ENCODE measurements around the gene PIAS1.

The PIAS1 gene

GRCh38 chr15:68228143-68228970 is 174.2 kb downstream of the PIAS1 start (continued):
- TF ChIP-seq ZNF148 (tag by site-specific recombination; IDR thresholded peaks at IDR 0.05; ENCODE audit: borderline replicate concordance) (no peak), KLF8 (tag by site-specific recombination; IDR thresholded peaks at IDR 0.05) (no peak), REST (tag by site-specific recombination; IDR thresholded peaks at IDR 0.05) (no peak), ZNF664 (tag by site-specific recombination; IDR thresholded peaks at IDR 0.05) (no peak; the same call in 1 of the 2 replicates)
- TF ChIP-seq, protein P1, sequence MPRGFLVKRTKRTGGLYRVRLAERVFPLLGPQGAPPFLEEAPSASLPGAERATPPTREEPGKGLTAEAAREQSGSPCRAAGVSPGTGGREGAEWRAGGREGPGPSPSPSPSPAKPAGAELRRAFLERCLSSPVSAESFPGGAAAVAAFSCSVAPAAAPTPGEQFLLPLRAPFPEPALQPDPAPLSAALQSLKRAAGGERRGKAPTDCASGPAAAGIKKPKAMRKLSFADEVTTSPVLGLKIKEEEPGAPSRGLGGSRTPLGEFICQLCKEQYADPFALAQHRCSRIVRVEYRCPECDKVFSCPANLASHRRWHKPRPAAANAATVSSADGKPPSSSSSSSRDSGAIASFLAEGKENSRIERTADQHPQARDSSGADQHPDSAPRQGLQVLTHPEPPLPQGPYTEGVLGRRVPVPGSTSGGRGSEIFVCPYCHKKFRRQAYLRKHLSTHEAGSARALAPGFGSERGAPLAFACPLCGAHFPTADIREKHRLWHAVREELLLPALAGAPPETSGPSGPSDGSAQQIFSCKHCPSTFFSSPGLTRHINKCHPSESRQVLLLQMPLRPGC (tag by site-specific recombination; IDR thresholded peaks at IDR 0.05), result no peak

DNA sequence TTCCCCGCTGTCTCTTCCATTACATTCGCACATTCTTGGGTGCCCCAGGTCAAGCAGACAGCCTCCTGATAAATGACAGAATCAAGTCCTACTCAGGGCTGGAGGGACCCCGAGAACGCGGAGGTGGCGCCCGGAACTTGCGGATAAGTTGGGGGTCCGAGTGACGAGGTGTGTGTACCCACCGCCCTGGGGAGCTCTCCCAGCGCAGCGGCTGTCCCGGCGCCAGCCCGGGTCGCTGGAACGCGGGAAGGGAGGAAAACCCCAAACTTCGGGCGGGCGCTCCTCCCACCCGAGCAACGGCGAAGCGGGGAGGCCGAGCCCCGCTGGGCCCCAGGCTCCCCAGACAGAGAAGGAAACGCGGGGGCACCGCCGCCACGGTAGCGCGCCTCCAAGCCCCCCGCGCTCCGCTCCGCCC is 174.9 kb downstream of the PIAS1 start:
- ChIA-PET CTCF (interaction anchor here (0.5 to 2.1 kb wide), 4 partner anchors 24 to 1039 kb away, joined by 3 to 6 read pairs (median 4); no protein-coding TSS in a partner anchor), POLR2A (interaction anchor here (1.3 to 1.9 kb wide), 2 partner anchors 48 to 388 kb away, joined by 4 read pairs; partner anchors contain the start of gene FEM1B)
- Histone ChIP-seq H3K4me1 (ENCODE audit: control insufficient read depth, insufficient read depth, low read length) (peaks cover 4% of the 10 kb centered on the region; the same call in 1 of the 2 replicates), H3K27ac (ENCODE audit: extremely low read depth, low read depth, low read length) (peak overlapping the region; percentile 89; the same call in 1 of the 2 replicates), H3K36me3 (ENCODE audit: control insufficient read depth in 2 of 2, insufficient read depth in 1 of 2, low read length in 2 of 2) (peaks cover 0 to 6% of the 10 kb centered on the region in 2 experiments; a peak in 1 of 3 replicates), H3K4me3 (ENCODE audit: low read depth, low read length) (peak overlapping the region; percentile 69), H3K9me3 (ENCODE audit: control insufficient read depth, insufficient read depth, low read depth, low read length) (no peaks in the 10 kb centered on the region)
- TF ChIP-seq PATZ1 (tag by site-specific recombination; IDR thresholded peaks at IDR 0.05) (peak; percentile 64), ZBTB20 (tag by site-specific recombination; IDR thresholded peaks at IDR 0.05) (peak; percentile 73; the same call in 1 of the 2 replicates), ZNF341 (tag by site-specific recombination; IDR thresholded peaks at IDR 0.05; ENCODE audit: low read depth) (peak; percentile 62), ZNF670 (tag by site-specific recombination; IDR thresholded peaks at IDR 0.05; ENCODE audit: low read depth) (no peak), ZNF843 (tag by site-specific recombination; IDR thresholded peaks at IDR 0.05) (peak; percentile 41; the same call in 1 of the 2 replicates), ZNF692 (tag by site-specific recombination; IDR thresholded peaks at IDR 0.05) (peak; percentile 67; the same call in 1 of the 2 replicates), ZSCAN16 (tag by site-specific recombination; IDR thresholded peaks at IDR 0.05) (no peak), ZFP41 (tag by site-specific recombination; IDR thresholded peaks at IDR 0.05; ENCODE audit: borderline replicate concordance) (no peak), GLIS1 (tag by site-specific recombination; IDR thresholded peaks at IDR 0.05) (peak; percentile 73), ZNF121 (tag by site-specific recombination; IDR thresholded peaks at IDR 0.05) (no peak), ZNF398 (tag by site-specific recombination; IDR thresholded peaks at IDR 0.05) (0 out of 2 replicates have a peak, but pooled peaks have one; percentile 24), SP3 (tag by site-specific recombination; IDR thresholded peaks at IDR 0.05) (no peak; the same call in 1 of the 2 replicates)
- TF ChIP-seq, protein P2, sequence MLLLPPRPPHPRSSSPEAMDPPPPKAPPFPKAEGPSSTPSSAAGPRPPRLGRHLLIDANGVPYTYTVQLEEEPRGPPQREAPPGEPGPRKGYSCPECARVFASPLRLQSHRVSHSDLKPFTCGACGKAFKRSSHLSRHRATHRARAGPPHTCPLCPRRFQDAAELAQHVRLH (tag by site-specific recombination; IDR thresholded peaks at IDR 0.05), result no peak

Data from HEK293 (cell line).